ENCODE measurements around the gene FAM163B.

DNA sequence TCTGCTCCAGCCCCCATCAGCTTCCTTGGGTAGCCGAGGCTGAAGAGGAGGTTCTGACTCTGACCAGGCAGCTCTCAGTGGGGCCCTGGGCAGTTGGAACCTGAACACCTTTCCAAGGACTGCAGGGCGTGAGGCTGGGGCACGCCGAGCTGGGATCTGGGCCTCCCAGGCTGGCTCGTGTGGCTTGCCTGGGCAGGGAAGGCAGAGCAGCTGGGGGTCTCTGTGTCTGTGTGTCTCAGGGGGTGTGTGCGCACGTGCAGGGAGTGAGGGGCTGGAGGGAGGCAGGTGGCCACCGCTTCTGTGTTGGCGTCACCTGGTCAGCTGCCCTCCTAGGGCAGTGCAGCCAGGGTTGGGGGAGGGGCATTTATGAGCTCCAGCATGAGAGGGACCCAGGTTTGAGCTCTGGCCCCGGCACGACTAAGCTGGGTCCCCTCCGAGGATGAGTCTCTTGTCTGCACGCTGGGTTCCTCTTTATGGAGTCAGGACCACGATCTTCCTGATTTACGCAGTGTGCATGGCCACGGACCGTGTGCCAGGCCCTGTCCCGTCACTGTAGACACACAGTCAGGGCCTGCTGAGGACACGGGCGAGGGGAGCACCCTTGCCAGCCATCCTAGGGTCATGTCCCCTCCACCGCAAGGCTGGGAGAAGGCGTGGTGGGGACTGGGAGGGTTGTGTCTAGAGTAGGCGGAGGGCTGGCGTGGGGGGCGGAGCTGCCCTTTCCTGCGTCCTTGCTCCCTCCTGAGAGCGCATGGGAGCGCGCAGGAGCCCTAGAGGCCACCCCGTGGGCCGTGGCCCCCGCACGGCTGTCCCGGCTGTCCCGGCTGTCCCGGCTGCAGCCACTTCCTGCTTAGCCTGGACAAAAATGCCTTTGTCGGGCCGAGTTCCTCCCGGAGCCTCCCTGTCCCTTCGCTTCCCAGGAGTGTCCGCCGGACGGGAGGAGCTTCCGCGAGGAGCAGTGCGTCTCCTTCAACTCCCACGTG, 70.0 kb downstream of the FAM163B start:
- TF ChIP-seq CTCF (IDR thresholded peaks at IDR 0.05; ENCODE audit: low read length) (no peak), EZH2phosphoT487 (IDR thresholded peaks at IDR 0.05; ENCODE audit: low read length) (no peak)

Measured in MM.1S (cell line).